Right lobe of liver (tissue), 4 donors: ENCODE measurements around the gene FOXF2.

Experiments
- POLR2A ChIP-seq: fragments of 450-650 bp; IDR thresholded peaks from one replicate; pipeline ENCODE4 v1.6.1; 2017; ENCODE audit warnings: antibody characterized with exemption, mild to moderate bottlenecking
- TF ChIP-seq, protein P1 (sequence below), 4 donors: fragments of 200-600 bp in 3 of 4; fragments of 450-650 bp in 1 of 4; IDR thresholded peaks; one replicate each; pipeline versions ENCODE4 v1.5.1 to v1.8.0; 2016 to 2022; ENCODE audit warnings: antibody characterized with exemption in 4 of 4, mild to moderate bottlenecking in 2 of 4
- donor health status: DM: no; HTN: no; CAD: no.
- donor health status: DM: no; HTN: no; CAD: no.
- donor health status: DM: no; HTN: yes; CAD: no.

DNA sequence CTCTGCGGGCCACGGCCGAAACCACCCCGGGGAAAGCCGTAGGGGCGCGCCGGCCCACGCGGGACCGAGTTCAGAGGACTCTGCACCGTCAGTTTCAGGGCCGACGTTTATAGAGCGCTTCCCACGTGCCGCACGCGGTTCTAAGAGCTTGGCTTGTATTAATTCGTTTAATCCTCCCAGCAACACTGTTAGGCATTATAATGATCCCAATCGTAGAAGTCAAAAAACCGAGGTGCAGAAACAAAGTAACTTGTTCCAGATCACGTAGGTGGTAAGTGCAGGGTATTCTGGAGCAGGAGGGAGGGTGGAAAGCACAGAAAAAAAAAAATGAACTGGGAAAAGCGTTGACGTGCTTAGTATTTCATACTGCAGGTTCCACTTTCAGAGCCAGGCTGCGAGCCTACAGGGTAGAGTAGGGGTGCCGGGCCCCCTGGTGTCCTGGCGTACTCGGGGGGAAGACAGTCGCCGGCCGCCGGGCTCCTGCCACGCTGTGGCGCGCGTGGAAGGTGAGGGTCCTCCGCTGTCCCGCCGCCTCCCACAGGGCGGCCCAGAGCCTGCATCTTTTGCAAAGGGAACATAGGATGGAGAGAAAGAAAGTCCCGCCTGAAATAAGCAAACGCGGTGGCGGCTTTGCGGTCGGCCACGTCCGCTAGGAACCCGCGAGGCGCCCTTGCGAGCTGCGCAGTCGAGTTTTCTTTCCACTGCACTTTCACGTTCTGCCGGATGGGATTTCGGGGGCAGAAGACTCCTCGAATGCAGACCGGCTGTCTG lies 10.2 kb upstream of the FOXF2 start:
- TF ChIP-seq, protein P1, sequence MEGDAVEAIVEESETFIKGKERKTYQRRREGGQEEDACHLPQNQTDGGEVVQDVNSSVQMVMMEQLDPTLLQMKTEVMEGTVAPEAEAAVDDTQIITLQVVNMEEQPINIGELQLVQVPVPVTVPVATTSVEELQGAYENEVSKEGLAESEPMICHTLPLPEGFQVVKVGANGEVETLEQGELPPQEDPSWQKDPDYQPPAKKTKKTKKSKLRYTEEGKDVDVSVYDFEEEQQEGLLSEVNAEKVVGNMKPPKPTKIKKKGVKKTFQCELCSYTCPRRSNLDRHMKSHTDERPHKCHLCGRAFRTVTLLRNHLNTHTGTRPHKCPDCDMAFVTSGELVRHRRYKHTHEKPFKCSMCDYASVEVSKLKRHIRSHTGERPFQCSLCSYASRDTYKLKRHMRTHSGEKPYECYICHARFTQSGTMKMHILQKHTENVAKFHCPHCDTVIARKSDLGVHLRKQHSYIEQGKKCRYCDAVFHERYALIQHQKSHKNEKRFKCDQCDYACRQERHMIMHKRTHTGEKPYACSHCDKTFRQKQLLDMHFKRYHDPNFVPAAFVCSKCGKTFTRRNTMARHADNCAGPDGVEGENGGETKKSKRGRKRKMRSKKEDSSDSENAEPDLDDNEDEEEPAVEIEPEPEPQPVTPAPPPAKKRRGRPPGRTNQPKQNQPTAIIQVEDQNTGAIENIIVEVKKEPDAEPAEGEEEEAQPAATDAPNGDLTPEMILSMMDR (IDR thresholded peaks at IDR 0.05): no peak
- no peak for TF ChIP-seq POLR2A
